Urinary bladder (tissue), 4 donors: ENCODE data around the gene SYK. TPM values are rescaled to one million over a fixed set of nuclear protein-coding genes. Genes with fewer than 3 reads are reported as not detected.
"Not testable (repeated sequence)": the region's sequence is repeated elsewhere in the genome, so short reads cannot be mapped to it uniquely, and the experiment has no call there.

Experiments used
- DNase-seq: peaks from one replicate; pipeline ENCODE4 v3.0.0-alpha.2; 2015; ENCODE audit errors: extremely low spot score
- H3K27ac ChIP-seq: one replicate; pipeline ENCODE4 v1.5.1; 2013; ENCODE audit warnings: low read depth, mild to moderate bottlenecking, moderate library complexity
- H3K36me3 ChIP-seq: one replicate; pipeline ENCODE4 v1.6.1; 2013; ENCODE audit warnings: mild to moderate bottlenecking, moderate library complexity; ENCODE audit not compliant: insufficient read depth
- H3K4me1 ChIP-seq: one replicate; pipeline ENCODE4 v1.6.1; 2013; ENCODE audit warnings: mild to moderate bottlenecking, moderate library complexity; ENCODE audit not compliant: insufficient read depth
- H3K4me3 ChIP-seq: one replicate; pipeline ENCODE4 v1.5.1; 2013; ENCODE audit warnings: low read depth, low read length
- WGBS: extraction: QIAGEN DNeasy Blood & Tissue Kit; methylation state at CpG from one replicate; pipeline ENCODE4 v1.1.7; 2013; 5-methylcytosine and 5-hydroxymethylcytosine counted together
- polyA plus RNA-seq: library from polyadenylated mRNA; stranded (reverse); fragments of 200-250 nt; gene quantifications from one replicate; pipeline ENCODE4 v1.2.3, GENCODE V29; 2013
- total RNA-seq: library from RNA; depleted of rRNA; stranded (reverse); fragments of >200 nt; gene quantifications from one replicate; pipeline ENCODE4 v1.2.3, GENCODE V29; 2014
- donor health status: healthy with polysubstance abuse.
- donor health status: healthy.

Gene SYK
- total and polyA plus RNA-seq, 2 donors, result 5.7 to 12.1 TPM

- Histone ChIP-seq H3K4me1 (no peaks in the 10 kb centered on the region), H3K36me3 (no peaks in the 10 kb centered on the region), H3K27ac (no peak overlapping the region), H3K4me3 (no peak overlapping the region)
- 64% methylated on average over 6 of the region's 6 CpGs for WGBS
- DNase-seq, result no peak
These were observed 3.7 kb downstream of the SYK start for GRCh38 chr9:90805006-90805996.

GRCh38 chr9:90807006-90807405 is 5.4 kb downstream of the SYK start:
- WGBS, result 85% methylated on average over 3 of the region's 3 CpGs
- Histone ChIP-seq H3K4me1 (no peaks in the 10 kb centered on the region), H3K27ac (no peak overlapping the region), H3K36me3 (no peaks in the 10 kb centered on the region), H3K4me3 (no peak overlapping the region)
- DNase-seq, result no peak

GRCh38 chr9:90808398-90808797 is 6.8 kb downstream of the SYK start:
- Histone ChIP-seq H3K4me3 (no peak overlapping the region), H3K36me3 (no peaks in the 10 kb centered on the region), H3K4me1 (no peaks in the 10 kb centered on the region), H3K27ac (no peak overlapping the region)
- WGBS, result 74% methylated on average over 6 of the region's 6 CpGs
- no peak for DNase-seq

- 90% methylated on average over 8 of the region's 8 CpGs for WGBS
- DNase-seq, result no peak
- Histone ChIP-seq H3K27ac (no peak overlapping the region), H3K4me3 (no peak overlapping the region), H3K4me1 (no peaks in the 10 kb centered on the region), H3K36me3 (no peaks in the 10 kb centered on the region)
These were observed 7.5 kb downstream of the SYK start for GRCh38 chr9:90808890-90809685.

GRCh38 chr9:90810691-90811090 is 9.1 kb downstream of the SYK start:
- Histone ChIP-seq H3K27ac (no peak overlapping the region), H3K36me3 (no peaks in the 10 kb centered on the region), H3K4me3 (no peak overlapping the region), H3K4me1 (no peaks in the 10 kb centered on the region)
- 62% methylated on average over 4 of the region's 4 CpGs for WGBS
- DNase-seq, result no peak

DNA sequence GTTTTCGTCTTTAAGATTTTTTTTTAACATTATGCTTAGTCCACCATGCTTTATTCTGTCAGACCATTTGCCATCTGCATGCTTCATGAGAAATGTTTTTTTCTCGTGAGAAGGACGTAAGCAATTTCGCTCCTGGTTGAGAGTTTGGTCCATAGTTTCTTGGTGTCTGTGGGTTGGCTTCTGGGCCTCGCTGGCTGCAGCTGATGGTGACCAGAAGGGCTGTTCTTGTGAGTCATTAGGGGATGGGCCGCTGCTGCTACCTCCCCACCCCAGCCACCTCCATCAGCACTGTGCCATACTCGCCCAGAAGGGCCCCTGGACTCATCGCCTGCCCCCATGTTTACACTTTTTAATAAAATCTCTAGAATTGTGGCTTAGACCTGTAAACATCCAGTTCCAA is 11.4 kb downstream of the SYK start:
- 88% methylated on average over 8 of the region's 8 CpGs for WGBS

GRCh38 chr9:90813523-90813922 is 11.9 kb downstream of the SYK start:
- WGBS, result 90% methylated on average over 2 of the region's 2 CpGs
- Histone ChIP-seq H3K27ac (no peak overlapping the region), H3K4me1 (no peaks in the 10 kb centered on the region), H3K4me3 (no peak overlapping the region), H3K36me3 (no peaks in the 10 kb centered on the region)
- no peak for DNase-seq

More for the DNA sequence above, 11.4 kb downstream of the SYK start:
- no peak for DNase-seq
- H3K27ac ChIP-seq, result no peak overlapping the region
- no peak overlapping the region for H3K4me3 ChIP-seq
- no peaks in the 10 kb centered on the region for H3K4me1 ChIP-seq
- no peaks in the 10 kb centered on the region for H3K36me3 ChIP-seq

DNA sequence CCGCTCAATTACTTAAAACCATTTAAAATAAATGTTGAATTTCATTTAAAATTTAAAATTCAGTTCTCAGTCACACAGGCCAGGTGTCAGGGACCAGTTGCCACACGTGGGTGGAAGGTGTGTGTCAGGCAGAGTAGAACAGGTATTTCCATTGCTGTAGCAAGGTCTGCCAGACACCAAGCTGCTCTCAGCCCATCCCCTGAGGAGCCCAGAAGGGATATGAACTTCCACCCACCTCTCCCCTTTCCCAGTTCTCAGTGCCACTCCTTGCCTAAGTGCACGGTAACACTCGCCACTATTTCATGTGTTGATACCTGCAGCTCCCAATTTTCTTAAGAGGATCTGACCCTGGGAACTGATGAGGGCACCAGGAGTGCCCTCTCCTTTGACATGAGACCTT is 12.7 kb downstream of the SYK start:
- 92% methylated on average over 4 of the region's 4 CpGs for WGBS
- no peak for DNase-seq
- no peaks in the 10 kb centered on the region for H3K4me1 ChIP-seq

DNA sequence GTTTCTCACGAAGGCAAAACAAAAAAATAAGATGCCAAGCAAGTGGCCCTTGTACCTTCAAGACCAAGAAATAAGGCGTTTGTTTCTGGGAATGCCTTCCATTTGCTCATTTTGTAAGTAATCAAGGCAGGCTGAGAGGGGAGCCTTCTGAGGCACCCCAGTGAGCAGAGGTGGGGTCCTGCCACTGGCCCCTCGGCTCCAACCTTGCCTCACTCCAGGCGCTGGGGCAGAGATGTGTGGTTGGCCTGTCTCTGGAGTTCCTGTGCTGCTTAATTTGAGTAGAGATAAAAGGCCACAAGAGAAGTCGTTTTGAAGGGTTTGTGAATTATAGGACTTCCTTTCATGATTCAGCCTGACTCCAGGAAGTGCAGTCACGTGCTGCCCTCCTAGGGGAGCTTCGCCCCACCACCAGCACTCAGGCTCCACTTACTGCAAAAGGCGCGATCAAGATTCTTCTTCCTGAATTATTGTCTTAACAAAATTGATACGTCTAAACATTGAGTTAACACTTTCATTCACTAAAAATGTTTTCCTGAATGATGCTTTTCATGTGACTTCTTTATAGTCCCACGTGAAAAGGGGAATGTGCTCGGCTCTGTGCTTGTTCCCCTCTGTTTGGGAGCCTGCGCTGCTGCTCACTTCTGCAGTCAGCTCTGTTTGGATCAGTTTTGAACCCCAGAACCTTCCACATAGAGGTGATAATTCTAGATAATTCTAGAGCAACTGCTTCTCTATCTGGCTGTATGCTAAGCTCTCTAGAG is 13.7 kb downstream of the SYK start:
- Histone ChIP-seq H3K4me3 (no peak overlapping the region), H3K4me1 (no peaks in the 10 kb centered on the region), H3K36me3 (no peaks in the 10 kb centered on the region), H3K27ac (no peak overlapping the region)
- DNase-seq, result no peak
- WGBS, result 39% methylated on average over 13 of the region's 13 CpGs

More for the DNA sequence above, 12.7 kb downstream of the SYK start:
- Histone ChIP-seq H3K4me3 (no peak overlapping the region), H3K36me3 (no peaks in the 10 kb centered on the region), H3K27ac (no peak overlapping the region)

- H3K4me3 ChIP-seq, result no peak overlapping the region
- H3K27ac ChIP-seq, result no peak overlapping the region
- no peak for DNase-seq
- H3K4me1 ChIP-seq, result no peaks in the 10 kb centered on the region
- 82% methylated on average over 4 of the region's 4 CpGs for WGBS
- no peaks in the 10 kb centered on the region for H3K36me3 ChIP-seq
These were observed 14.3 kb downstream of the SYK start for GRCh38 chr9:90815944-90816357.

- Histone ChIP-seq H3K36me3 (no peaks in the 10 kb centered on the region), H3K27ac (no peak overlapping the region), H3K4me1 (no peaks in the 10 kb centered on the region), H3K4me3 (no peak overlapping the region)
- WGBS, result 97% methylated on average over 2 of the region's 2 CpGs
- DNase-seq, result no peak
These were observed 15.1 kb downstream of the SYK start for GRCh38 chr9:90816690-90817089.

DNA sequence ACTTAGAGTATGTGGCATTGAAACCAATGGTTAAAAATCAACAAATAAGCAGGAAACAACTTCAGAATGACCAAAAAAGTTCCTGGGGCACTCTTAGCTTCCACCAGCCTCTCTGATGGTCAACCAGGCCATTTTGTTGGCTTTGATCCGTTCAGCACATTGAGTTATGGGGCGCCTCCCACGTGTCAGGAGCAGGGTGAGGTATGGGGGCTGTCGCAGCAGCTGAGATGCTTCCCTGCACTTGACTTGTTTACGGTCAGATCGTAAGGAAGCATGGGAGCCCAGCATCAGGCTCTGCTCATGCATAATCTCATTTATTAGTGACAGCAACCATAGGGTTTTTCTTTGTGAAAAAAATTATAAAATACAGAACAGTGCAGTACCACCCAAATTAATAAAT is 16.7 kb downstream of the SYK start:
- Histone ChIP-seq H3K4me3 (no peak overlapping the region), H3K4me1 (no peaks in the 10 kb centered on the region), H3K36me3 (no peaks in the 10 kb centered on the region), H3K27ac (no peak overlapping the region)
- 57% methylated on average over 6 of the region's 6 CpGs for WGBS
- no peak for DNase-seq

DNA sequence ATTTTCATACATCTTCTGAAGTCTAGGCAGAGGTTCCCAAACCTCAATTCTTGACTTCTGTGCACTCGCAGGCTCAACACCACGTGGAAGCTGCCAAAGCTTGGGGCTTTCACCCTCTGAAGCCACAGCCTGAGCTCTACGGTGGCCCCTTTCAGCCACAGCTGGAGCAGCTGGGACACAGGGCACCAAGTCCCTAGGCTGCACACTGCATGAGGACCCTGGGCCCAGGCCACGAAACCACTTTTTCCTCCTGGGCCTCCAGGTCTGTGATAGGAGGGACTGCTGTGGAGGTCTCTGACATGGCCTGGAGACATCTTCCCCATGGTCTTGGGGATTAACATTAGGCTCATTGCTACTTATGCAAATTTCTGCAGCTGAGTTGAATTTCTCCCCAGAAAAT is 18.8 kb downstream of the SYK start:
- not testable (repeated sequence) for H3K27ac ChIP-seq, DNase-seq, H3K36me3 ChIP-seq, H3K4me3 ChIP-seq, H3K4me1 ChIP-seq
- WGBS, result 85% methylated on average over 4 of the region's 4 CpGs
